Spleen (tissue), 7 donors: ENCODE measurements around the gene MPC2.

Experiments used
- CTCF ChIP-seq, 11 experiments: fragments of 200-600 bp in 7 of 11; fragments of 450-650 bp in 4 of 11; sonication (generic) in 4 of 11; IDR thresholded peaks in 8 of 11; conservative IDR thresholded peaks in 3 of 11; 1 replicate in 7 of 11; 2 replicates in 4 of 11; pipeline versions ENCODE4 v1.4.0 to v1.8.0; 2016 to 2021; ENCODE audit warnings: antibody characterized with exemption in 11 of 11, inconsistent platforms in 4 of 11, mild to moderate bottlenecking in 1 of 11
- POLR2A ChIP-seq, 3 donors: fragments of 450-650 bp; IDR thresholded peaks; one replicate each; pipeline ENCODE4 v1.5.1; 2017; ENCODE audit warnings: antibody characterized with exemption in 3 of 3, mild to moderate bottlenecking in 1 of 3
- POLR2AphosphoS5 ChIP-seq, 3 donors: sonication (generic); formaldehyde crosslinking; IDR thresholded peaks; one replicate each; pipeline ENCODE4 v1.5.1; 2017; ENCODE audit warnings: antibody characterized with exemption in 3 of 3
- donor health status: DM: no; HTN: no; CAD: no; lungs with moderate emphysema.
- donor health status: DM: no; HTN: no; CAD: no.
- donor health status: DM: no; HTN: no; CAD: no.

GRCh38 chr1:167881786-167882185 lies 55.1 kb downstream of the MPC2 start:
- no peak for TF ChIP-seq POLR2A (IDR thresholded peaks at IDR 0.05)
- no peak for TF ChIP-seq CTCF (IDR thresholded peaks at IDR 0.05 in 8 of 11, conservative IDR thresholded peaks at IDR 0.05 in 3 of 11)
- TF ChIP-seq POLR2AphosphoS5 (IDR thresholded peaks at IDR 0.05) = no peak
